Thyroid gland (tissue), 4 donors: ENCODE results near the gene CDV3. TPM values are rescaled to one million over a fixed set of nuclear protein-coding genes. Genes with fewer than 3 reads are reported as not detected.

Experiments used
- DNase-seq, 2 donors: peaks; one replicate each; pipeline ENCODE4 v3.0.0-alpha.2; 2019
- H3K27ac ChIP-seq, 3 donors: fragments of 200-600 bp; sonication (generic); 1 replicate in 2 of 3; 2 replicates in 1 of 3; pipeline ENCODE4 v1.5.1; 2016 to 2019; ENCODE audit warnings: mild to moderate bottlenecking in 1 of 3, moderate library complexity in 1 of 3
- H3K27me3 ChIP-seq: fragments of 200-600 bp; sonication (generic); one replicate; pipeline ENCODE4 v1.5.1; 2019
- H3K36me3 ChIP-seq, 2 donors: fragments of 200-600 bp; sonication (generic); one replicate each; pipeline ENCODE4 v1.5.1; 2016 to 2019
- H3K4me1 ChIP-seq, 2 donors: fragments of 200-600 bp; sonication (generic); one replicate each; pipeline ENCODE4 v1.5.1; 2017 to 2019
- H3K4me3 ChIP-seq, 3 donors: fragments of 200-600 bp; sonication (generic); replicated peaks in 1 of 3; 1 replicate in 2 of 3; 2 replicates in 1 of 3; pipeline ENCODE4 v1.5.1; 2016; ENCODE audit warnings: mild to moderate bottlenecking in 1 of 3
- H3K9me3 ChIP-seq: fragments of 200-600 bp; sonication (generic); one replicate; pipeline ENCODE4 v1.5.1; 2017
- POLR2A ChIP-seq, 2 donors: fragments of 450-650 bp; IDR thresholded peaks; one replicate each; pipeline ENCODE4 v1.6.1; 2017; ENCODE audit warnings: antibody characterized with exemption in 2 of 2, mild to moderate bottlenecking in 2 of 2, moderate library complexity in 1 of 2
- WGBS, 2 donors: methylation state at CpG; one replicate each; pipeline ENCODE4 v1.1.5; 2017; 5-methylcytosine and 5-hydroxymethylcytosine counted together
- intact Hi-C: fragments of 100-400 bp; cut with DNase I; formaldehyde crosslinking; loops from one replicate; pipeline ENCODE4 v1.15.1; 2023
- total RNA-seq, 4 donors: library from RNA; depleted of rRNA; stranded (reverse); fragments of >200 nt; gene quantifications; one replicate each; pipeline ENCODE4 v1.2.3, GENCODE V29; 2016
- TF ChIP-seq, protein P1 (sequence below), 6 experiments: fragments of 200-600 bp in 3 of 6; fragments of 450-650 bp in 3 of 6; sonication (generic) in 3 of 6; IDR thresholded peaks; one replicate each; pipeline ENCODE4 v1.5.1; 2016 to 2019; ENCODE audit warnings: antibody characterized with exemption in 6 of 6, mild to moderate bottlenecking in 2 of 6, inconsistent platforms in 1 of 6, moderate library complexity in 1 of 6

Gene CDV3
- total RNA-seq, 4 donors from 2014 or later: 147 to 177 (median 166) TPM

DNA sequence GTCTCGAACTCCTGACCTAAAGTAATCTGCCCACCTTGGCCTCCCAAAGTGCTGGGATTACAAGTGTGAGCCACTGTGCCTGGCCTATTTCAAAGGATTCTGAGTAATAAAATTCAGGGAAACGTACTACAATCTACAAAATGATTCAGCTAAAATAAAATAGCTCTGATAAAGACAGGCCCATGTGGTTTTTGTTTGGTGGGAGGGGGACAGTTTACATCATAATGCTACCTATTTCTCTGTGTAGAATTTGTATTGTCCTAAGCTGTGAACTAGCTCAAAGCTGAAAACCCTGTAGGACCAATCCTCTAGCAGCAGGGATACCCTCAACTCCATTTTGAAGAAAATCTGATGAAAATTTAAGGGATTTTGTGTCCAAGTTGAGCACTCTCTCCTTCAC lies 25.8 kb downstream of the CDV3 start:
- Histone ChIP-seq H3K9me3 (no peaks in the 10 kb centered on the region), H3K27me3 (no peaks in the 10 kb centered on the region), H3K27ac (no peak overlapping the region), H3K36me3 (no peaks in the 10 kb centered on the region), H3K4me3 (no peak overlapping the region), H3K4me1 (no peaks in the 10 kb centered on the region)
- intact Hi-C loops: no loop called here
- no peak for DNase-seq
- TF ChIP-seq POLR2A (IDR thresholded peaks at IDR 0.05): no peak
- TF ChIP-seq, protein P1, sequence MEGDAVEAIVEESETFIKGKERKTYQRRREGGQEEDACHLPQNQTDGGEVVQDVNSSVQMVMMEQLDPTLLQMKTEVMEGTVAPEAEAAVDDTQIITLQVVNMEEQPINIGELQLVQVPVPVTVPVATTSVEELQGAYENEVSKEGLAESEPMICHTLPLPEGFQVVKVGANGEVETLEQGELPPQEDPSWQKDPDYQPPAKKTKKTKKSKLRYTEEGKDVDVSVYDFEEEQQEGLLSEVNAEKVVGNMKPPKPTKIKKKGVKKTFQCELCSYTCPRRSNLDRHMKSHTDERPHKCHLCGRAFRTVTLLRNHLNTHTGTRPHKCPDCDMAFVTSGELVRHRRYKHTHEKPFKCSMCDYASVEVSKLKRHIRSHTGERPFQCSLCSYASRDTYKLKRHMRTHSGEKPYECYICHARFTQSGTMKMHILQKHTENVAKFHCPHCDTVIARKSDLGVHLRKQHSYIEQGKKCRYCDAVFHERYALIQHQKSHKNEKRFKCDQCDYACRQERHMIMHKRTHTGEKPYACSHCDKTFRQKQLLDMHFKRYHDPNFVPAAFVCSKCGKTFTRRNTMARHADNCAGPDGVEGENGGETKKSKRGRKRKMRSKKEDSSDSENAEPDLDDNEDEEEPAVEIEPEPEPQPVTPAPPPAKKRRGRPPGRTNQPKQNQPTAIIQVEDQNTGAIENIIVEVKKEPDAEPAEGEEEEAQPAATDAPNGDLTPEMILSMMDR (IDR thresholded peaks at IDR 0.05): no peak
- WGBS, 2 donors: 88 to 91% methylated on average over 2 of the region's 2 CpGs

DNA sequence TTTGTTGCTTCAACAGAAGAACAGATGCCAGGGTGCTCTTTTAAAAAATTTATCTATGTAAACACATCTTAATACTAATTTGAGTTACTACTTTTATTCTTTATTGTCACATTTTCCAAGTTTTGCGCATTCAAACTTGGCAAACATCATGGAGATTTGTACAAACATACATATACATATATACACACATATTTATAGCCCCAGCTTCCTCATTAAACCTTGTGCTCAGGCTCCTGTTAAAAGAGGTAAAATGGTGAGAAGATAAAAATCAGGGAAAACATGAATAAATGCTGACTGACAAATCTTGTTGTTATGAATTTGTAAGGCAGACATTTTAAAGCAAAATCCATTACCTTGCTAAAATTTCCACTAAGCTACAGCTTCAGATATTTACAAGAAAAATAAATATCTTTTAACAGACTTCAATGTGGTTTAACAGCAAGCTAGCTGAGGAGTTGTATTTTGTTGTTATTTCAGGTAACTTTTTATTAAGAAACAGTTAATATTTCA lies 27.1 kb downstream of the CDV3 start:
- 95 to 98% methylated on average over 1 of the region's 1 CpG for WGBS, 2 donors
- Histone ChIP-seq H3K27ac (no peak overlapping the region), H3K36me3 (no peaks in the 10 kb centered on the region), H3K4me3 (no peak overlapping the region), H3K4me1 (no peaks in the 10 kb centered on the region), H3K9me3 (no peaks in the 10 kb centered on the region), H3K27me3 (no peaks in the 10 kb centered on the region)
- DNase-seq: no peak
- TF ChIP-seq POLR2A (IDR thresholded peaks at IDR 0.05): no peak
- TF ChIP-seq, protein P1 (IDR thresholded peaks at IDR 0.05): no peak
- intact Hi-C loops: no loop called here

DNA sequence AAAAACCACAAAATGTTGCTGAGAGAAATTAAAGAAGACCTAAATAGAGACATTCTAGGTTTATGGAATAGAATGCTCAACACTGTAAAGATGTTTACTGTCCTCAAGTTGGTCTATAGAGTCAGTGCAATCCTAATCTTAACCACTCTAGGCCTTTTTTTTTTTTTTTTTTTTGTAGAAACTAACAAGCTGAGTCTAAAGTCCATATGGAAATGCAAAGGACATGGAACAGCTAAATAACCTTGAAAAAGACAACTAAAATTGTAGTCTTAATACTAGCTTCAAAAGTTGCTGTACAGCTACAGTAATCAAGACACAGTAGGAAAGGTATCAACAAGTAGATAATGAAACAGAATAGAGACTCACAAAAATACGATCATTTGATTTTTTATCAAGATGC lies 32.9 kb downstream of the CDV3 start:
- Histone ChIP-seq H3K4me3 (no peak overlapping the region), H3K27ac (no peak overlapping the region), H3K36me3 (peaks cover 4 to 16% of the 10 kb centered on the region in 2 donors), H3K4me1 (no peaks in the 10 kb centered on the region), H3K9me3 (no peaks in the 10 kb centered on the region), H3K27me3 (no peaks in the 10 kb centered on the region)
- no peak for TF ChIP-seq POLR2A (IDR thresholded peaks at IDR 0.05)
- TF ChIP-seq, protein P1 (IDR thresholded peaks at IDR 0.05): no peak
- WGBS, 2 donors: 100% methylated on average over 1 of the region's 1 CpG
- intact Hi-C loops: no loop called here
- DNase-seq: no peak

DNA sequence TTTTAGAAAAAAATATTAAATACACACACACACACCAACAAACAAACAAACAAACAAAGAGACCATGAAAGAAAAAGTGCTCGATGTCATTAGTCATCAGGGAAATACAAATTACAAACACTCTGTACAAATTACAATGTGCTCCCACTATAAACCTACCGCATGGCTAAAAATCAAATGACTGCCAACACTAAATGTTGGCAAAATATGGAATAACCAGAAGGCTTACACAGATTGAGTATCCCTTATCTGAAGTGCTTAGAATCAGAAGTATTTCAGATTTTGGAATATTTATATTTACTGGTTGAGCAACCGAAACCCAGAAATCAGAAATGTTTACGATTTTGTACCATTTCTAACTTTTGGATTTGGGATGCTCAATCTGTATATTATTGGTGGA lies 33.4 kb downstream of the CDV3 start:
- Histone ChIP-seq H3K36me3 (peaks cover 4 to 16% of the 10 kb centered on the region in 2 donors), H3K27me3 (no peaks in the 10 kb centered on the region), H3K4me1 (no peaks in the 10 kb centered on the region), H3K27ac (no peak overlapping the region), H3K9me3 (no peaks in the 10 kb centered on the region), H3K4me3 (no peak overlapping the region)
- intact Hi-C loops: no loop called here
- WGBS, 2 donors: 95 to 97% methylated on average over 4 of the region's 4 CpGs
- no peak for DNase-seq
- no peak for TF ChIP-seq POLR2A (IDR thresholded peaks at IDR 0.05)
- TF ChIP-seq, protein P1 (IDR thresholded peaks at IDR 0.05): no peak

DNA sequence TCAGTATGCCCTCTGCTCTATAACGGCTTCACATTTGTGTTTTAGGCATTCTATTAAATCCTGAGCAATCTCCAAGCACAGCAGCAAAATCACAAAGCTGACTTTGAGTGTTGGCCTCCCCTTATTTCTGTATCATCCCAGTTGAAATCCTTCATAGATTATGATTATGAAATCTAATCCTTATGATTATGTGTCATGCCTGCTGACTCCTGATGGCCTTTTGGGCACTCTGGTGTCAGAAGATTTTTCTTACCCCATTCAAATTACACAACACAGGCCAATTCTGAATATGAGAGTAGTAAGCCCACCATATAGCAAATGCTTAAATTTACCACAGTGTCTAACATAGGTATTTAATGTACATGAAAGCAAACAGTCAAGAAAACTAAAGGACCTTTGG lies 34.3 kb downstream of the CDV3 start:
- H3K27me3 ChIP-seq: no peaks in the 10 kb centered on the region
- TF ChIP-seq, protein P1 (IDR thresholded peaks at IDR 0.05): no peak
- no peak for TF ChIP-seq POLR2A (IDR thresholded peaks at IDR 0.05)
- H3K9me3 ChIP-seq: no peaks in the 10 kb centered on the region
- intact Hi-C loops: no loop called here
- H3K4me3 ChIP-seq: no peak overlapping the region
- DNase-seq: no peak
- H3K27ac ChIP-seq: no peak overlapping the region
- H3K36me3 ChIP-seq: peaks cover 4 to 18% of the 10 kb centered on the region in 2 donors
- 88 to 92% methylated on average over 1 of the region's 1 CpG for WGBS, 2 donors
- H3K4me1 ChIP-seq: no peaks in the 10 kb centered on the region
